Measurements from ENCODE around the gene HYAL4. TPM values are rescaled to one million over a fixed set of nuclear protein-coding genes. Genes with fewer than 3 reads are reported as not detected.

The HYAL4 gene
- total and polyA plus RNA-seq, 2 donors (not counting 3 experiments of a cell fraction or from before 2014, with no cell fraction given): not detected

- CTCF ChIA-PET: interaction anchor here (1.7 kb wide), 1 partner anchor 63 kb away, joined by 5 read pairs; no protein-coding TSS in a partner anchor
These were observed 15.9 kb downstream of the HYAL4 start for GRCh38 chr7:123860848-123861247.

More at GRCh38 chr7:123860848-123861247, 15.9 kb downstream of the HYAL4 start:
- POLR2A ChIA-PET: no interaction called here
- no peaks in the 10 kb centered on the region for H3K79me2 ChIP-seq (ENCODE audit: control insufficient read depth, insufficient read depth, low read length)
- no peaks in the 10 kb centered on the region for H3K9me3 ChIP-seq (replicated peaks; ENCODE audit: control insufficient read depth, insufficient read depth, low read length)
- intact Hi-C loops (cut with micrococcal nuclease) (no loop called here), dilution Hi-C loops (cut with MboI; ENCODE audit: extremely low pct_ligation_motif_present, low sequenced_read_pairs) (no loop called here)
- H3K27ac ChIP-seq (ENCODE audit: insufficient read depth, low read depth, low read length): no peak overlapping the region
- H4K20me1 ChIP-seq (replicated peaks; ENCODE audit: control insufficient read depth, extremely low read depth, insufficient read depth, low read length): no peaks in the 10 kb centered on the region
- no TSS peak for BruUV-seq (replicated peaks)
- H3K27me3 ChIP-seq (ENCODE audit: control insufficient read depth in 2 of 2, insufficient read depth in 2 of 2, low read length in 2 of 2): no peaks in the 10 kb centered on the region
- FAIRE-seq (no peak), DNase-seq (ENCODE audit: low read depth, low spot score) (no peak)
- no peaks in the 10 kb centered on the region for H3K9me1 ChIP-seq (replicated peaks; ENCODE audit: control insufficient read depth, extremely low read depth, insufficient read depth, low read length)
- H2AFZ ChIP-seq (ENCODE audit: low read depth, low read length): no peak overlapping the region
- peaks cover 9% of the 10 kb centered on the region for H3K4me1 ChIP-seq (ENCODE audit: control insufficient read depth, extremely low read depth, insufficient read depth, low read length)
- TF ChIP-seq CTCF (IDR thresholded peaks at IDR 0.05; ENCODE audit: extremely low read depth in 1 of 2, insufficient read depth in 1 of 2, low read depth in 1 of 2, low read length in 2 of 2): no peak
- no peak for TF ChIP-seq MYC (IDR thresholded peaks at IDR 0.05; ENCODE audit: low read depth, low read length)
- TF ChIP-seq GATA2 (IDR thresholded peaks at IDR 0.05; ENCODE audit: insufficient read depth, insufficient read length, low read depth, low read length): no peak
- TF ChIP-seq POLR2AphosphoS5 (IDR thresholded peaks at IDR 0.05; ENCODE audit: insufficient read depth, low read depth, low read length): no peak
- no peak for TF ChIP-seq JUN (IDR thresholded peaks at IDR 0.05; ENCODE audit: borderline replicate concordance, insufficient read depth, insufficient read length, low read depth)
- TF ChIP-seq EZH2 (IDR thresholded peaks at IDR 0.05; ENCODE audit: borderline replicate concordance, low read depth, low read length, severe bottlenecking): no peak
- TF ChIP-seq POLR2A (IDR thresholded peaks at IDR 0.05; ENCODE audit: low read depth, low read length): no peak
- TF ChIP-seq FOS (IDR thresholded peaks at IDR 0.05; ENCODE audit: borderline replicate concordance, insufficient read depth, low read length): no peak
- no peak for TF ChIP-seq MAX (IDR thresholded peaks at IDR 0.05; ENCODE audit: insufficient read depth, insufficient read length)
- H3K9ac ChIP-seq (replicated peaks; ENCODE audit: extremely low read depth, insufficient read depth, low read length): no peak overlapping the region
- no peak overlapping the region for H3K4me2 ChIP-seq (ENCODE audit: insufficient read depth, low read length)
- H3K36me3 ChIP-seq (ENCODE audit: control insufficient read depth in 2 of 2, extremely low read depth in 1 of 2, insufficient read depth in 2 of 2, low read length in 2 of 2): no peaks in the 10 kb centered on the region
- H3K4me3 ChIP-seq (replicated peaks in 1 of 3; ENCODE audit: insufficient read depth in 1 of 3, low read depth in 1 of 3, low read length in 3 of 3): no peak overlapping the region

All from endothelial cell of umbilical vein (primary cell).